HG02623 (cell line): ENCODE data around the gene FGD3.
A peak's percentile ranks its signal among the peaks of the same experiment; 100 is the strongest.

Experiments
- ATAC-seq: cut with Tn5 transposase; IDR thresholded peaks from one replicate; pipeline ENCODE4 v1.9.1; 2021; ENCODE audit warnings: moderate library complexity; ENCODE audit not compliant: unreplicated experiment

The FGD3 gene

DNA sequence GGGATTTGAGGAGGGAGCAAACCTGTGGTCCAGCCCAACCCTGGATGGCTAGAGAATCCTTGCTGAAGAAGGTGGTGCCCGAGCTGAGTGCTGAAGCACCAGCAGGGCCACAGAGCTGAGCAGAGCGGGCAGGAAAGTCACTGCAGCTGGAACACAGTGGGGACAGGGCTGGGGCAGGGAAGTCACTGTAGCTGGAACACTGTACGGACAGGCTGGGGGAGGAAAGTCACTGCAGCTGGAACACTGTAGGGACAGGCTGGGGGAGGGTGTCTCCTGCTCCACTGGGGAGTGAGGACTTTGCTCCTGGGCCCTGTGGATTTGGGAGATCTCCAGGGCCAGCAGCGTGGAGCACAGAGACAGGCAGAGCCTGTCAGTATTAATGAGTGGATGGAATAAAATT lies 102.2 kb downstream of the FGD3 start:
- no peak for ATAC-seq

DNA sequence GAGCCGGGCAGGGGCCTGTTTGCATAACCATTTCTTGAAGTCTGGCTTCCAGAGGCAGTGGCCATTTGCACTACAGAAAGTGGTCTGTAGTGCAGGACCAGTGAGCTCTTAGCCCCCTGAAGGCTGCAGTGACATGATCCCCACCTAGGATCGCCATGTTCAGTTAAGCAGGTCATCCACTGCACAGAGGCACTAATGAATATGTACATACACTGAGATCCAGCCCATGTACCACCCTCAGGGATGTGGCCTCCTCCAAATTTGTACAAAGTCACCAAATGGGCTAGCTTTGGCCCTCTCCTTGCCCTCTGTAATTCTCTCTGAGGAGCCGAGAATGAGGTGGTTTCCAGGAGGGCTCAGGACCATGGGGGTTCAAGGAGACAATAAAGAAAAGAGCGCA lies 102.9 kb downstream of the FGD3 start:
- ATAC-seq: no peak

DNA sequence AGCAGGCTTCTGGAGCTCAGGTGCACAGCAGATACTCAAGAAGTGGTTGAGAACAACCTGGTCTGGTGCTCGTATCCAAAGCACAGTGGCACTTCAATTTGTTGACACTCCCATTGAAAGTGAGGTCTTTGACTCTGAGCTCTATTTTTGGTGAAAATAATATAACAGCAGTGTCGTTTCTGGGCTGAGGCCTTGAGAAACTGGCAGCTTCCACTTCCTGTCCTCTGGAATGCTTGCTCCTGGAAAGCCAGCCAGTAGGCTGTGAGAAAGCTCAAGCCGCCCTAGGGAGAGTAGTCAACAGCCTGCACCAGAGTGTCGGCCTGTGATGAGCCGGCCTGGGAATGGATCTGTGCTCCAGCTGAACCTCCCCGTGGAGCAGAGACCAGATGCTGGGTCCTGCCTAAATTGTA lies 104.4 kb downstream of the FGD3 start:
- no peak for ATAC-seq

DNA sequence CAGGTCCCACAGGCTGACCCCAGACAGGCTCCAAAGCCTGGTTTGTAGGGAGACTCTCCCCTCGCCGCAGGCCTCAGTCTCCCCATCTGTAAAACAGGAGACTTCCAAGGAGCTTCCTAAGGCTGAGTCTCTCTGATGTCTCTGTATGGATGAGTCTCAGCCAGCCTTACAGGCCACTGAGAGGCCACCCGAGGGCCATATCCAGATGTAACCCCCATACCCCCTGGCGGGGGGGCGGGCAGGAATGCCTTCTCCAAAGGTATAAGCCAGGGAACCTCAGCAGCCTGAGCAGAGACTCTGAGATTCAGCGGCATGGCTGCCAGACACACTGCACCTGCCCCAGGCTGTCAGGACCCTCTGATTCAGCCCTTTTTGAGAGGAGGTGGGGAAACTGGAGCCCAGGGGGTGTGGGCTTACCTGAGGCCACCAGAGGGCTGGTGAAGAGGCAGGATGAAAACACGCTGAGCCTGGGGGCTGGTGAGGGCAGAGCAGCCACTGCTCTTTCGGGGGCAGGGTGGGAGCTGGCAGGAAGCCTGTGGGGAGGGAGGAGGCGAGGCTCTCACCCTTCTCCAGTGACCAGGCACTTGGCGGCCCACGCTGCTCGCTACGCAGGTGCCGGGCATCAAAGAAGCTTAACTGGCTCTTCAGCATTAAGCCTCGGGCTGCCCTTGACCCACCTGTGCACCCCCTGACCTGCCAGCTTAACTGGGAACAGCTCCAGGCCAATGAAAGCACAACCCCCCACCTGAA lies 105.6 kb downstream of the FGD3 start:
- ATAC-seq: no peak

DNA sequence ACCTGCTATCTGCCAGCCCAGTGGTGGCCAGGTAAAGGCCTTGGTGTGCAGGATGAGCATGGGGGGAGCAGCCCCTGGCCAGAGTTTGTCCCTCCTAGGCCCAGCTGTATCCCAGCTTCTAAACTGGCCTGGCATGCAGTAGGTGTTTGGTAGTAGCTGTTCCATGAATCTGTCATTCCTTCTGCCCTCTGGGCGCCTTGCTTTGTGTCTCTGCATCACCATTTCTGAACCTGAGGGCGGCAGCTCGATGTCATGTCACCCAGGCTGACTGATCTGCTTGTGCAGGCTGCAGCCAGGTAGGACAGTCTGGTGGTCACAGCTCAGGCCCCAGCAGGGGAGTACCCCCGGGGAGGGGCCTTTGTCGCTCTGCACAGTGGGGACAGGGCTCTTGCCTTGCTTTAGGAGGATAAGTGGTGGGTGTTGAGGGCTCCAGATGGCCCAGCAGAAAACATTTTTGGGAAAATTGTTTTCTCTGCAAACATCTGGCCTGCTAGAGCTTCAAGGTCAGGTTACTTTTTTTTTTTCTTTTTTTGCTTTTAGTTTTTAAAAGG lies 106.5 kb downstream of the FGD3 start:
- ATAC-seq: no peak

DNA sequence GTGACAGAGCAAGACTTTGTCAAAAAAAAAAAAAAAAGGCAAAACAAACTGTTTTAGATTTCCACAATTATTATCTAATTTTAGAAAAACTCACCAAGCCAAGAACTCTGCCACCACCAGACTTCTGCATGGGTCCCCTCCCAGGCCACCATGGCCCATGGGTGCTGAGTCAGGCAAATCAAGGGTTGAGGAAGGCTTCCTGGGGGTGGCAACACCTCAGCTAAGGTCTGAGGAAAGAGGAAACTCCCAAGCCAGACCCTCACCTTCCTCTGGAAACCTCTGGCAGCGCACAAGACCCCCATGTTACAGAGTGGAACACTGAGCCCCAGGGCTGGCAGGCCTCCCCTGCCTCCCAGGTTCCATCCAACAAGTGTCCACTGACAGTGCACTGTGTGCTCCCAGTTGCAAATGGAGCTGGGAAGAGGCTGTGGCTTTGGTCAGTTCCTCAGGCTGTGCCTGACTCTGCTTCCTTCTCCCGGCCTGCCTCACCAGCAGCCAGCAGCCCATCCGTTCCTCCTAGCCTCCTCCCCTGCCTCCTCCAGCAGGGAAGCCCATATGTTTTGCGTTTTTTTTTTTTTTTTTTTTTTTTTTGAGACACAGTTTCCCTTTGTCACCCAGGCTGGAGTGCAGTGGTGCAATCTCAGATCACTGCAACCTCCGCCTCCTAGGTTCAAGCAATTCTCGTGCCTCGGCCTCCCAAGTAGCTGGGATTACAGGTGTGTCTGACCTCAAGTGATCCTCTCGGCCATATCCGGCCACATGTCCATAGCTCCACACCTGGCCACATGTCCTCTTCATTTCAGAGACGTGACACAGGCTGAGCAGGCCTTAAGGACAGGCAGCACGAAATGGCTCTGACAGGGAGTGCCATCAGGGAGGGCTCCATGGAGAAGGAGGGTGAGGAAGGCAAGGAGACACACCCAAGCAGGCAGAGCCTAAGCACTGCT lies 107.7 kb downstream of the FGD3 start:
- ATAC-seq: no peak

DNA sequence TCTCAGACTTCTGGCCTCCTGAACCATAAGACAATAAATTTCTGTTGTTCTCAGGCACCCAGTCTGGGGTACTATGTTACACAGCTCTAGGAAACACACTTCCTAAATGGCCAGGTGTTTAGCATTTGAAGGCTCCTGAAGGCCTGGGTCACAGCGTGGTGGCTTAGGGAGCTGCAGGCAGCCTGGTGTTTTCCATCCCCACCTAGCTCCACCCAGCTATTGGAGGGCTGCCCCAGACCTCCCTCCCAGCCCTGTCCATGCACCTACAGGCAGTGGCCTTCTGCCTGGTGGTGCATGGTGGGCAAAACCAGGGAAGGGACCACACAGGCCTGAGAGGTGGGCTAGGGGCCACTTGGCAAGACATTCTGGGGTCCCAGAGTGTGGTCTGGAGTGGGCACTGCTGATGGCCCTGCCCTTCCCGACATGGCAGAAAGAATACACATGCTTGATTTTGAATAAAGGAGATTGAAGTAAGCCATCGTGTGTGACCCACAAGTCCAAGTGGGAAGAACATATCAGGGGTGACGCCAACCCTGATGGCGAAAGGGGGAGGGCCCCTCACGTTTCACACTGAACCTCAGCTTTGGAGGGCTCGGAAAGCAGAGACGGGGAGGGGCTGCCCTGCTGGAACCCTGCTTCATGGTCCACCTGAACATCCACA lies 109.8 kb downstream of the FGD3 start:
- no peak for ATAC-seq

DNA sequence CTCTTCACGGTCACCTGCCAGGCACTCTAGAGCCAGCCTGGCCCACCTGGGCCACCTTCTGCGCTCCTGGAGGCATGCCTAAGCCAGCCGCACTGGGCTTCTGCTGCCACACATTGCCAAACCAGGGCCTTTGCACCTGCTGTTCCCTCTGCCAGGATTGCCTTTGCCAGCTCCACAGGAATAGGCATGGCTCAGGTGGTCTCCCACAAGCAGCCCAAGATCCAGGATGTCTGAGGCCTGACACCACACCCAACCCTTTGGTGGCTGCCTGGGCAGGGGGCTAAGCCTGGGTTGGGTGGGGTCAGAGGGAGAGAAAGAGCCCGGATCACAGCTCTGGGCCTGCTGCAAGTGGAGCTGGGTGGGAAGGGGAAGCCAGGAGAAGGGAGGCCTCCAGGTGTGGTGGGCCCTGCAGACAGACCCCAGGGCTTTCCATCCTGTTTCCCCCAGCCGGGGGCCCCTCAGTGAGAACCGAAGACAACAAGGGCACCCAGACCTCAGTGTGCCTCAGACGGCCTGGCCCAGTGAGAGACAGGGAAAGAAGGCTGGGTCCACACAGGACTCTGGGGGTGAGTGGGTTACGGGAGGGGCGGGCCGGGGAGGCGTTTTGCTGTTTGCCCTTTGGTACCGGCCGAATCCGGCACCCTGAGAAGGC lies 110.5 kb downstream of the FGD3 start:
- no peak for ATAC-seq

DNA sequence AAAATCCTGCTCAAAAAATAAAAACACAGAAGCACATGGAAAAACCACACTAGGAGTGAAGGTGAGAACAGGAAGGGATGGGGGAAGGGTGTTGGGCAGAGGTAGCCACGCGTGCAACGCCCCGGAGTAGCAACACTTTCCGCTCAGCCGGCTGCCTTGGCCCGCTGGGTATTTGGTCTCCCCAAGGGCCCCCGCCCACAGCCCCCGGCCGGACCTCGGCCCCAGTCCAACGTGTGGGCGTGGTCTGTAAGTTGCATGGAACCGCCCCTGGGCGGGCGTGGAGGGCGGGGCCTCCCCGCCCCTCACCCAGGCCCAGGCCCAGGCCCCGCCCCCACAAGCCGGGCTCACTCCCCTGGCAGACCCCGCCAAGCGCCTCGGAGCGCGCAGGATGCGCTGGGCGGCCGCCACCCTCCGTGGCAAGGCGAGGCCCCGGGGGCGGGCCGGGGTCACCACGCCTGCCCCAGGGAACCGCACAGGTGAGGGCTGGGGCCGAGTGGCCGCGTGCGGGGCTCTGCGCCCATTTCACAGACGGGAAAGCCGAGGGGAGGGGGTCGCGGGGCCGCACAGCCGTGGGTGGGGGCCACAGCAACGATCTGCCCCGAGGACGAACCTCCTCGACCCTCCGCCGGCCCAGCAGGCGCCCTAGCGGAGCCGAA lies 111.2 kb downstream of the FGD3 start, which contains the start of gene SUSD3:
Gene SUSD3, plus strand, starts transcription at position 347 of the 656 bp plus-strand sequence. Its CDS starts 42 bp downstream, at position 389.
- peak; percentile 52 for ATAC-seq

DNA sequence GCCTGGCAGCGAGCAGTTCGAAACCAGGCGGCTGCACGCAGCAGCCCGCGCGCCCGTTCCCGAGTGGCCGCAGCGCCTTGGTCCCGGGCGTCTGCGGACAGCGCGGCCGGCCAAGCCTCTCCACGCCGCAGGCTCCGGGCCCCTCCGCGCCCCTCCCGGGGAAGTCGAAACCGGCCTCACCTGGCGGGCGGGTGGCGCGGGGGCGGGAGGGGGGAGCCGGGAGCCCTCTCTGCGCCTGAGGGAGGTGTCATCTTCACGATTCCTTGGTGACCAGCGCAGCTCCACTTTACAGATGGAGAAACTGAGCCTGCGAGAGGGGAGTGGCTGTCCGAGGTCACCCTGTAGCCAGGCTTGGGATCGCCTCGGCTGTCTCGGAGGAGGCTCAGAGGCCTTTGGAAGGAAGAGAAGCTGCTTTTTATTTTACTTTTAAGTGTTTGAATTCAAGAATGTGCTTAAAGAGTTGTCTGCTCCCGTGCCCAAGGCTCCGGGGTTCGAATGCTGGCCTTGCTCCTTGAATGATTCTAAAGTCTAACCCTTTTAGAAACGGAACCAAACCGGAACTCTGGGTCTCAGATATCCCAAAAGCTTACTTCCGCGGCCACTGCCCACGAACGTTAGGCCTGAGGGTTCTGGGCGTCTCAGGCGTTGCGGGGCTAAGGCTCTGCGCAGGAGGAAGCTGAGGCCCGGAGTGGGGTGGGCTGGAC lies 111.8 kb downstream of the FGD3 start:
- ATAC-seq: no peak

DNA sequence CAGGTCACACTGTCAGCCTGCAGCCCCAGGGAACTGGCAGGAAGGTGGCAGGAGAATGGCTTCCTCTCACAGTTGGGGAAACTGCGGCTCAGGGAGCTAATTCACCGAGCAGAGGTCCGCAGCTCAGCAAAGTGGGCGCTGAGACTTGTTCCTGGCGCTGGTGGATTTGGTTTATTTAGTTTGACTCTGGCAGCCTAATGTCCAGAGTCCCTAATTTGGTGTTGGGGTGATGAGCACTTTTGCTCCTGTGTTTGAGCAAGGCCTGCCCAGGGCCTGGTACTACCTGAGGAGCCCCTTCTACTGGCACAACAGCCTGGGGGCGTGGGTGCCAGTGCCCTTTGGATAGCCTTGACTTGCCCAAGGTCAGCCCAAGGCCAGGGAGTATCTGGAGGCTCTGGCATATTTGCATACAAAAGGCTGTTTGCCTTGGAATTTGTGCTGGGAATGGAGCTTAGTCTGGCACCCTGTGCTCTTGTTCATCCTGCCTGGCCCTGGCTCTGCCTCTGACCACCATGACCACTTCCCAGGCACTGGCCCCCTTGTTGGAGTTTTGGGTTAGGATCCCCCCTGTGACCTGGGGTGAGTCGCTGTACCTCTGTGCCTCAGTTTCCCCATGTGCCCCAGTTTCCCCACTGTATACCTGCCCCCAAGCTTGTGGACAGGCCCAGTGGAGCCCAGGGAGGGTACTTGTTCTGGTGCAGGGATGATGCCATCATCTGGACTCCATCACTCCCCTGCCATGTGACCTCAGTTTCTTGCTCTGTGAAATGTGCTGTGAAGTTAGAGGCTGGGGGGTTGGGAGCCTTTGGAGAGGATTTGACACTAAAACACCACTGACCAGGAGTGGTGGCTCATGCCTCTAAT lies 112.6 kb downstream of the FGD3 start:
- no peak for ATAC-seq

DNA sequence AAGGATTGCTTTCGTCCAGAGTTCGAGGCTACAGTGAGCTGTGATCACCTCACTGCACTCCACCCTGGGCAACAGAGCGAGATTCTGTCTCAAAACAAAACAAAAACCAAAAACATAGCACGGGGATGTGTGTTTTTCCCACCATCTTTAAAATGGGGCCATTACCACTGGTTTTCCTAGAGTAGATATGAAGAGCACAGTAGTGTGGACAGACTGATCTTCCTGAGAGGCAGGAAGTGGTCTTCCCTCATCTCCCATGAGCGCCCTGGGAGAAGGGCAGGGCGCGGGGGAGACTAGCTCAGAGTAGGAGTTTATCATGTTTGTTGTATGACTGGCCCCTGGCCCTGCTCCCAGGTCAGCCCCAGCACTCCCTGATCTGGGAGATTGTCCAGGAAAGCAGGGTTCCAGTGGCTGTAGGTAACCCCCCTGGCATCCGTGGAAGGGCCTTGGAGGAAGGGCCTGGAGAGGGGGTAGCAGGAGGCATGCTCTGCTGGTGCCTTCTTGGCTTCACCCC lies 113.5 kb downstream of the FGD3 start:
- no peak for ATAC-seq

DNA sequence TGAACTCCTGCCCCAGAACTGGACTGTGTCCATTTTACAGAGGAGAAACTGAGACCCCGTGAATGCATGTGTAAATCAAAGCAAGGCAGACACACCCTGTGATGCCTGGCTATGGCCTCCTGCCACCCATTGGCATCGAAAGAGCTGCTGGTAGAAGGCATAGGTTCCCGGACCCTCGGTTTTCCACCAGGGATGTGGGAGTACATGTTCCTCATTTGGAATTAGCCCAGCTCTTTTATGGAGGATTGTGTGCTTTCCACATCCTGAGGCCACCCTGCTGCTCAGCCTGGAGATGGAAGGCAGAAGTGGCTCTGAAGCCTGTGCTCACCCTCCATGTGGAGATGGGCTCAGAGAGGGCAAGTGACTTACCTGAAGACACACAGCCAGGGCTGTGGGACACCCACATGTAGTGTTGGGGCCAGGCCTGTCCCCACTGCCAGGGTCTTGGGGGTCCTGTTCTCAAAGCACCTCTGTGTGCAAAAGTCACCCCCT lies 114.0 kb downstream of the FGD3 start:
- no peak for ATAC-seq

DNA sequence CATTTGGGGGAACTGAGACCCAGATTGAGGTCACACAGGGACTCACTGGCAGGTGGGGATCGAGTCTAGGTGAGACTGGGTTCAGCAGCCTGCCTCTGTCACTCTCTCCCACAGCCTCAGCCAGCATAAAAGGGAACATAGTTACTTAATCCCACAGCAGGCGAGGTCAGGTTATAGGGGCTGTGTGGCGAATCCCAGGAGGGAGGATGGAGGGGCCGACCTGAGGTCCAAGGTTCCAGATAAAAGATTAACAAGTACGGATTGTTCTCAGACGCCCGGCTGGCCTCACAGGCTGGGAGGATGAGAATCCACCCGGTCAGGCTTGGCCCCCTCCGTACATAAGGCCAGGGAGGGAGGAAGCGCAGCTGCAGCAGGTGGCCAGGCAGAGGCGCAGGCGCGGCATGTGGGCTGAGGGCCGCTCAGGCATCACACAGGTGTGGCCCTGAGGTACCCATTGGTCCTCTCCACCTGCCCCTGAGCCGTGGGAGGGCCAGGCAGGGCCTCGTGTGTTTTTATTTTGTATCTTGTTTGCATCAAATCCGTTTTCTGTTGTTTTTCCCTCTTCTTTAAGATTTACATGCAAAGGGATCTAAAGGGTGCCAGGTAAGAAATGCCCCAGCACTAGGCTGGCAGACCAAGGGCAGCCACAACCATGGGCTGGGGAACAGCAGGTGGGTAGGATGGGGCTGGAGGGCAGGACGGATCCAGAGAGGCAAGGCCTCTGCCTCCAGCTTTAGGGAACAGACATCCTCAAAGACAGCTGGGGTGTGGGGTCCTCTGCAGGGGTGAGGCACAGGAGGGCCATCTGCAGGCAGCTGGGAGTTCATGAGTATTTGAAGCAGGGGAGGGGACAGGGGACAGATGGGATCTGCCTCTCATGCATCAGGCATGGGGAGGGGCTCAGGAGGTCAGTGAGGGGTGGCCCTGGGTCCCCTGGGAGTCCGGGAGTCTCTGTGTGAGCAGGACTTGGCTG lies 114.8 kb downstream of the FGD3 start:
- peak; percentile 25 for ATAC-seq

DNA sequence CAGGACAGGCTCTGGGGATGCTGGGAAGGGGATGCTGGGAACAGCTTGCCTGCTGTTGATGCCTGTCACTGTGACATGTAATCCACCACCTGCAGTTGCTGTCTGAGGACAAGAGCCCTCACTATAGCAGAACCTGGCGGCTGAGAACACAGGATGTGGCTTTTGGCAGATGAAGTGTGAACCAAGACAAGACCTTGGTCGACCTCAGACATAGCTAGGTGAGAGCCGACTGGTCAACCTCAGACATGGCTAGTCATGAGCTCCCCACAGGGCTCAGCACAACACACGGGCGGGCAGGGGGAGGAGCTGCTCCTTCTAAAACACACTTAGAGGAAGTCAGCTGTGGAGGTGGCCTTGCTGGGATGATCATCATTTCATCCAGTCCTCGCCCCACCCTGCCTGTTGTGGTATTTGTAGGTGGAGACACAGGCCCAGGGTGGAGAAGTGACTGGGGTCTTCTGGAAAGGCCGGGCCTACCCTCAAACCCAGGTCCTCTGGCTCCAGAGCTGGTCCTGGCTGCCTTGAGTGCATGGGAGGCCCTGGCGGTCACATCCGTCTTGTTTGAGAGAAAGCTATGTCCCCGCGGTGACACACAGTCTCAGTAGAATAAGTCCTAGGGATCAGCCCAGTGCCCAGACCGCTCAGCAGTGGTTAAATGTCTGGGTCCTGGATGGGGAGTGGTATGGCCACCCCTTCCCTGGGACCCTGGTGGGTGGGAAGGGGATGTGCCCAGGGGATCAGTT lies 117.2 kb downstream of the FGD3 start:
- ATAC-seq: peak; percentile 90

DNA sequence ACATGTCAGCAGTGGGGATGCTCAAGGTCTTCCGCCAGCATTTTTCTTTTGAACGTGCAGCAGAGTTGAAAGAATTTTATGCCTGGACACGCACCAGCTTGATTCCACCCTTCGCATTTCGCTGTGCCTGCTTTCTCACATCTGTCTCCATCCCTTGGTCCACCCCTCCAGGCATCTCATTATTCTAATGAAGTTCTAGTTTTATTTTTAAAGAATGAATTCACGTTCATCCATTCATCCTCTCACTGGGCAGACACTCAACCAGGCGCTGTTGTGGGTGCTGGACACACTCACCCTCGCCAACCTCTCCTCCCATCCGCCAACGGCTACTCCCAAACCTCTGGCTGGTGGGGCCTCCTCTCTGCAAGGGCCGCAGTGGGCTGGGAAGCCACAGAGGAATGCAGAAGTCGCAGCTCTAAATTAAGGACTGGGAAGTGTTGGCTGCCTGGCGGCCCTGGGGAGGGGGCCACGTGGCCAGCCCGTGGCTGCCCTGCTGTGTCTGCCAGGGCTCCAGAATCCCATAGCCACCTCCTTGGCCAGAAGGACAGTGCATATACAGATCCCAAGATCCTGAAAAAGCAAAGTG lies 117.9 kb downstream of the FGD3 start:
- ATAC-seq: no peak
